HTERT RPE-1 (cell line): ENCODE data around the gene HOXB6.

Source experiments
- in situ Hi-C: fragments of 300-500 bp; cut with MboI; formaldehyde crosslinking; loops from 4 replicates; pipeline ENCODE4 v1.14.3; 2020; ENCODE audit warnings: low sequenced_read_pairs

The HOXB6 gene

DNA sequence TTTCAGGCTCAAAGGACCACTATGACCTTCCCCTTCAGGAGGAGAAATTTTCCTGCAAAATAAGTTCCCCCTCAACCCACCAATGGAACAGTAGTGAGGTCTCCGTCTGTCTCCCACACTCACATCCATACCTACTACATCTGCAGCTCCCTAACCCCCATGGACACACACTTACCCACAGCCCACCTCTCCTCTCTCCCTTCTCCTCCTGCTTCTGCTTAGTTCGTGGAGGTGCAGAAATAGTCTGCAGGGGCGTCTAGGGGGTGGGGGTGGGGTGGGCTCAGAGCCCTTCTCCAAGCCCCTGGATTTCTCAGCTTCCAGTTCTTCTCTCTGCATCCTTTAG lies 35.6 kb downstream of the HOXB6 start:
- in situ Hi-C loops = no loop called here

DNA sequence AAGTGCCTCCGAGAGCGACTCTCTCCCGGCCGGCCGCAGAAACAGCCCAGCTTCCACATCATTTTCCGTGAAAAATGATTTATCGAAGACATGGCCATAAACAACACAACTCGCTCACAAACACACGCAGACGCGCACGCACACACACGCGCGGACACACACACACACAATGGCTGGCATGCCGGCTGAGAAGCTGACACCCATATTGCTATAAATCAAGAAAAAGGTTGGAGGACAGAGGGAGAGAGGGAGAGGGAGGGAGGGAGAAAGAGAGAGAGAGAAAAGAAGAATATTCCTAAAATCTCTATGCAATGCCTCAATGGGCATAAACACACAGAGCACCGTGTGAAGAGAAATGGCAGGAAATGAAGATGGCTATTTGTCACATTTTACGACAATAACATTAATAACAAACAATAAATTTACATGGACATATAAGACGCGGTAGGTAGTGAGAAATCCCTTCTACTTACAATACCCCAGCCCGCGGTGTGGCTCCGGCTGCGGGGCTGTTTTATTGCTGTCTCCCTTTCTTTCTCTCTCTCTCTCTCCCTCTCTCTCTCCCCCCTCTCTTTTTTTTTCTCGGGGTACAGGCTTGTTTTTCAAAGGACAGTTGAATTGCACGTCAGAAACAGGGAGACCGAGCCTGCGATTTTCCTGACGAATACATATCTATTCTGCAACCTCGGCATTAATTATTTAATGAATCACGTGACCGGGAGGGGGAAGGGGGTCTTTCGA lies 36.1 kb downstream of the HOXB6 start:
- in situ Hi-C loops = no loop called here

DNA sequence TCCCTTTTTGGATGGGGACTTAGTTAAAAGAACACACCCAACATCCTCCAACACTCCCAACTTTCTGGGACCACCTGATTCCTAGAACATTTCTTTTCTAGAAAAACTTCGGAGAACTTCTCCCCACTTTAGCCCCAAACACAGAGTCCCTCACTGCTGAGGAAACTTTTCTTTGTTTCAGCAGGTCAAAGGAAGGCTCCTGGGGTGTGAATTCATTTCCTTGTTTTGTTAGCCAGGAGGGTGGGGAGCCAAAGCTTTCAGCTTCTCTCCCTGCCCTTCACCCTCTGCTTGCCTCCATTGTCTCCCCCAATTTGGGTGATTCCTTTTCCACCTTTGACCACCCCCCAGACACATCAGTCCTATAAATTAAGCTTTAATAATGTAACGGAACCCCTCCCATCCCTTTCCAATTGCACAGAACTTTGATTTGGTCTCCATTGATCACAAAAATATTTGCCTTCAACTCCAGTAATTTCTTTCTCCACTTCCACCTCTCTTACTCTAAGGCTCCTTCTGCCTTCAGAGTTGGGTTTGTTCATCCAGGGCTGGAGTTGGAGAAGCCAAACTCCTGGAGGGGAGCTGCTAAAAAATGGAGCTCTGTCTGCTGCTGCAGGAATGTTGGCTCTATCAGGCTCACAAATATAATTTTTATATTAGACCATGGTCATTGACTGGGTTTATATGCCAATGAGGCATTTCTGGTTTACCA lies 37.0 kb downstream of the HOXB6 start:
- in situ Hi-C loops = no loop called here

DNA sequence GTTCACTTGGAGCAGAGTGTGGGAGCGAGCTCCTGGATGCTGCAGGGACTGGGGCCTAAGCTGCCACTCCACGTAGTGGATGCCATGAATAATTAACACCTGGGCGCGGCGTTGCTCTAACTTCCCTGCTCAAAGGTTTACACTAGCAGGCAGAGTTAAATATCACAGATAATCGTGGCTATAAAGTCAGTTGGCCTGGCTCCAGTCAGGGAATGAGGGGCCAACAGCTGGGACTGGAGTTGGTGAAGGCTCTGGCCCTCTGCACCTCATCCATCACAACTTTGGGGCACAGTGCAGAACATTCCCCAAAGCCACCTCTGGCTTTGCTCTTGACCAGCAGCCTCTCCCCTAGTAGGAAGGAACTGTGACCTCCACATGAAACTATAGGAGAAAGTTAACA lies 37.6 kb downstream of the HOXB6 start:
- in situ Hi-C loops = no loop called here

DNA sequence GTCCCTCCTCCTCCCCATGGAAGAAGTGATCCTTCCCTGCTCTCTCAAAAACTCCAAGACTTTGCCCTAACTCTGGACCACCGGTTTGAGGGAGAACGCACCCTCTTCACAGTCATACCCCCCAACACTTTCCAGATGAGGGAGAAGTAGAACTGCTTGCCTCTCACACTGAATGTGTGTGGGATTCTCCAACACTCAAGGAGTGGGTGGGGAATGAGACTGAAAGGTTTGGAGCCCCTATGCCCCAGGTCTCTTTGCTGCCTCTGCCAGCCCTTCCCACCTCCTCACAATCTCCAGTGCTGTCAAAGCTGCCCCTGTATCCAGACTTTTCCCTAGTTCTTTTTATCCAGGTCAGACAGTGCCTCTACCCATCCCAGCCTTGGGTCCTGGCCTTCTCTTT lies 38.1 kb downstream of the HOXB6 start:
- in situ Hi-C loops = no loop called here

DNA sequence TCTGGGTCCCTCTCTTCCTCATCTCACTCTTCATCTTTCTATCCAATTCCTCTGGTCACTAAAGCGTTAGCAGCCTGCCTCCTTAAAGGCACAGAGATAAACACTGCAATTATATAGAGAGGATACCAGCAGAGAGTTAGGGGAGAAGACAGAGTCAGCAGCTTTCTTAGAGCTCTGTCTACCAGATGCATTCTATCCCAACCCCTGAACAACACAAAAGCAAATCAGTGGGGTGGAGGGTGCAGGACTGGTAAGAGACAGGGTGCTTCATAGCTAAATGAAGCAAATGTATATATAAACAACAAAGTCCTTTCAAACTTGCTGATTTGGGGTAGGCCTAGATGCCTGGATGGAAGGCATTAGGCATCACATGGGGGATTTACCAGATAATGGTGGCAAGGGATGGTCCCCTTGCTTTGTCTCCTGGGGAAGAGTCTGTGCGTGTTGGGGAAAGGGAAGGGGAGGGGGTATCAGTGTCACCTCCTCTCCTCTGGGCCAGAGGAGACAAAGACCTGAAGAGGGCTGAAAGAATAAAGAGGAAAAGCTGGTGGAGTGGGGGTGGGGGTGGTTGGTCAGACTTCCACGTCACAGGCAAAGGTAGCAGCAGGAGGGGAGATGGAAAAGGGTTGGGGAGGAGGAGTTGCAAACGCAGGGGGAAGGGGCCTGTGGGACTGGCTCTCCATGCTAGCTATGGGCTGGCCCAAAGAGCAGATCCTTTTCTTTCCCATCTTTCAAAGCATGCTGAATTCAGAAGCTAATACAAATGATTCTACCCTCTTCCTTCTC lies 38.7 kb downstream of the HOXB6 start:
- in situ Hi-C loops = no loop called here

DNA sequence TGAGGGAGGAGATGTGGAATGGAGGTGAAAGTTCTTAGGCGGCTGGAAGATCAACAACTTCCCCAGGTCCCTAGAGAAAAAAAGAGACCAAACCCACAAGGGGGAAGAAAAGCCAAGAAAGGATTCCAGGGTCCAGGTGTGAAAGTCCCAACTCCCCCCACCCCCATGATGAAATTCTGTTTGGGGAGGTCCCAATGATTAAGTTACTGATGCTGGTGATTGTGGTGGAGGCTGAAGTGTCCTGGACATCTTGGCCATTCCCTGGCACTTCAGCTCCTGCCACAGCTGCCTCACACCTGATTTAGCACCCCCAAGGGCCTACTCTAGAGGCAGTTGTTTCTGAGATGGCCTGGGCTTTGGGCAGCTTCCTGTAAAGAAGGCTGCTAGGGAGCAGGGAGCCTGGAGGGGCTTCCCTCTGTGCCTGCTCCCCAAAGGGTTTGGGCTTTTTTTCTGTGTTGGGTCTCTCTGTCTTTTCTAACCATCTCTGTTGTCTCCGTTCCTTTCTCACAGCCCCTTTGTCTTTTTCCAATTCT lies 39.7 kb downstream of the HOXB6 start:
- in situ Hi-C loops = no loop called here

DNA sequence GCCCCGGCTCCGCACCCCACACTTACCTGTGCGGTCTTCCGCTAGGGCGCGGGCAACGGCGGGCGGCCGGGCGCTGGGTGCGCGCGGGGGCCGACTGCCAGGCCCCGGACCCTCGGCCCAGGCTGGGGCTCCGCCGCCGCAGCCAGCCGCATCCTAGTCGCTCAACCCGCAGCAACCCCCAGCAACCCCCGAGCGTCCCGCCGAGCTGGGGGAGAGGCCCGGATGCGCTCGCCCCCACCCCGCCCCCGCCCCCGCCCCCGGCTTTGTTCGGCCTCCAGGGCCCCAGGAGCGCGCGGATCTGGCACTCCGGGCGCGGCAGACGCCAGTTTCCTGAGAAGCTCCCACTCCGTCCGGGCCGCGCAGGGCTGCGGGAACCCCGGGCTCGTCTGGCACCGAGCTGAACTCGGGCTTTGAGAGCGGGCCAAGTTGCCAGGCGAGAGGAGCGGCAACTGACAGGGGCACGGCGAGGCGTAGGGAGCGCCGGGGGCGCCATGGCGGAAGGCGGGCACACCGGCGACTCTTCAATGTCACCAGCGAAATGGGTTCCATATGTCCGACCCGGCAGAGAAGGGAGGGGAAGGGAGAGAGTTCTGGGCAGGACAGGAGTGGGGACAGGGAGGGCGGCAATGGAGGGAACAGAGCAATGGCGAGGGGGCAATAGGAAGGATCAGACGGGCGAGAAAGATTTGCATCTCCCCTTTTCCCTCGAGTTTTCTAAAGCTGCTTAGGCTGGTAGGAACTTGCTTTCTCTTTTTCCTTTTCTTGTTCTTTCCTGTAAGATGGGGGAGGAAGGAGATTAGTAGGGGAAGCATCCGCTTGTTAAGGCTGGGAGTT lies 40.4 kb downstream of the HOXB6 start:
- in situ Hi-C loops = no loop called here

DNA sequence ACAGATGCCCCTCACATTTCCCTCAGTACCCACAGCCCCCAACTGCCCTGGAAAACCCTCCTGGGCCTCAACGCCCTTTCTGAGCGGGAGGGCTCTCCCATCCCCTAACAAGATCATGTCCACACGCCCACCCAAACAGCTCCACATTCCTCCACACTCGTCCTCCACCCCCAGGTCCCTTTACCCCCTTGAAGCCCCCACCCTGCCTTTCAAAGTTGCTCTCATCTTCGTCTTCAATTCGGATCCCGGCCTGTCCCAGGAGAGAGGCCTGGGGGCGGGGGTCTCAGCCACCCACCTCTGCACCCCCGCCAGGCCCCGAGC lies 41.0 kb downstream of the HOXB6 start:
- in situ Hi-C loops = no loop called here

DNA sequence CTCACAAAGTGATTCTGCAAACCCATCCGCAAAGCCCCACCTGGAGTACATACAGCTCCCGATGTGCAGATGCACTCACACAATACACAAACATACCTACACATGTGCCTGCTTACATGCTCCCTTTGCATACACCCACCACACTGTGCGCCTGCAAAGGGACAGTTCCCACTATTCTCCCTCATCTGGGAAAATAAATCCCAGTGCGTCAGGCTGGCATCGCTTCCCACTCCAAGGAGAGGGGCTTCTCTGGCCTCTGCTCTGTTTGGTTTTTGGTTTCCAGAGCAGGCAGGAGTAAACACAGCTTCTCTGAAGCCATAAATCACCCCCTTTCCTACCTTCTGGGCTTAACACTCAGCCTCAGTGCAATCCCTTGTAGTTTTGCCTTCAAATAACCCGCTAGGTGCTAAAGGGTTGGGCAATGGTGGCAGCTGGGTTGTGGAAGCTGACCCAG lies 41.4 kb downstream of the HOXB6 start:
- in situ Hi-C loops = no loop called here

DNA sequence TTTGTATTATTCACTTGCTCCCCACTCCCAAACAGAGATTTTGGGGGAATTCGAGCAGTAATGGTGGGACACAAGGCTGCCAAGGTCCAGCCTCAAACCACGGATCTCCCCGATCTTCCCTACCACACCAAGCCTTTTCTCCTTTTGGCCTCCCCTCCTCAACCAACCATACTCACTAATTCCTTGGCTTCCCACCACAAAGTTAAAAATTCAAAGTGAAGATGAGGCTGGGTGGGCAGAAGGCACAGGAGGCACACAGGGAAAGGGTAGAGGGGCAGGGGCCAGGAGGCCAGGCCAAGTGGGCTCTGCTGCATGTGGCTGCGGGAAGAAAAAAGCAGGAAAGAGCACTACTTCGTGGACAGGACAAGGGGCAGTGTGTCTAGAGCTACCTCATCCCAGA lies 41.9 kb downstream of the HOXB6 start:
- in situ Hi-C loops = no loop called here

DNA sequence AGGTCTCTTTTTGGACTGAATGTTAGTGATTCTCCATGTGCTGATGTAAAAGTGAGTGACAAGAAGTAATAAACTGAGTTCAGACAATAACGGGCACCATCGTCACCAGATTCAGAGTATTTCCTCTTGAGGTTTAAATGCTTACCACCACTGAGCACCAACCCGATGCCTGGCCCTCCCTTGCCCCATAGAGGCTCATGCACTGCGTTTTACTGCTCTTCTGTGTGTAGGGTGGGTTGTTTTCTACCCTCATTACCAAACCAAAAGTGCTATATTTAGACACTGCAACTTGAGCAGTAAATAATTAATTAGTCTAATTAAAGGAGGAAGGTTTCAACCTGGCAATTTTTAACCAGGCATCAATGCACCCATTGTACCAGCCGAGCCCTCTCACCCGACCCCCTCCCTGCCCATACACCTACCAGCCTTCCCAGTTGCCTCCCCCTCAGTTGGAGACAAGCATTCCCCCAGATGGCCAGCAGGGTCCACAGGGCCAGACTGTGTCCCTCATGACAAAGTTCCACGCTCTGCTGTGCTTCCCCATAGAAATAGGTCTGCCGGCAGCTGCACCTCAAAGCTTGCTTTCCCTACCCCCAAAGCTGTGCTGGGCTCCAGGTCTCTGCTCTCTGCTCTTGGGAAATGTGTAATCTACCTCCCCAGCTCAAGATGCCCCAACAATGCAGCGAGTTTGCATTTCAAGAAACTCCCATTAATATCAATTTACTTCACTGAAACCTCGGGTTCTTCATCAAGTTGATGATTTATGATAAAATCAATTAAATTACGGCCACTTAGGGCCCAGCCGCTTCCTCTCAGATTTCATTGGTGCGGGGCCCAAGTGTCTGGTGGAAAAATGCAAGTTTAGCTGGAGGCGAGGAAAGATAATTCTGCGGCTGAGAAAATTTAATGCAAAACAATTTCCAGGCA lies 42.6 kb downstream of the HOXB6 start:
- in situ Hi-C loops = no loop called here

DNA sequence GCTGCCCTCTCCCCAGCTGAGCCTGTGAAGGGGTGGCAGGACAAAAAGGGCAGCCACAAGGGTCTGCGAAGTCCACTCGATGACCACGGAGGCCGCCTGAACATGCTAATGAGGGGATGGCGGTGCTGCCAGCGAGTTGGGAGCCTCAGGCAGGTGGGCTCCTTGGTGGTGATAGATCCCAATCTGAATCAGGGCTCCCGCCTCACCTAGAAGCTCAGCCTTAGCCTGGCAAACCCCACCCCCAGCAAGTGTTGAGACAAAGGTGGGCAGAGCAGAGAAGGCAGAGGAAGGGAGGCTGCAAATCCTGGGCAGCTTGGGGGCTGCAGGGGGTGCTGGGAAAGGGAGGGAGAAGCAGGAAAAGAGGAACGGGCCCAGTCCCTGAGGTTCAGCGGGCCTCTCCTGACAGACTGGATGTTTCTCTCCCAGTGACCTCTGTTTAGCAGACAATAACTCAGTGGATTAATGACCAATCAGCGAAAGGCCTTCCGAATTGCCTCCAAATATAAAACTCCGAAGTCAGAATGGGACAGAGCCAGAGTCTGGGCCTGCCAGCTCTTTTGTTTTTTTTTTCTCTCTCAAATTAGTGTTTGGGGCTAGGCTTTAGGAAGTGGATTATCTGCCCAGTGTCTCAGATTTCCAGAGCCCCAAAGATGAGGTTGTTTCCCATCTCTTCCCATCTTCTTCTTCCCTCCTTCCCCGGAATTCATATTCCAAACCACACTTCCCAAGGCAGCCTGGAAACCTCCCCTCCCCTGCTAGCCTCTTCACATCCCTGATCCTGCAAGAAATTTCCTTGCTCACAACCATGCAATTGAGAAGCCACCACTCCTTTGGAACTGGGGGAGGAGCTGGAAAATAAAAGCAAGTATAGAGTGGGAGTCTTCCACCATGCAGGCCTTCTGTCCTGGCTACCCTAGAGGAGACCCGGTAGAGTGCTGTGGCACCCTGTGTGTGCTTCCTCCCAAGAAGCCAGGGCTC lies 44.7 kb downstream of the HOXB6 start:
- in situ Hi-C loops = no loop called here

DNA sequence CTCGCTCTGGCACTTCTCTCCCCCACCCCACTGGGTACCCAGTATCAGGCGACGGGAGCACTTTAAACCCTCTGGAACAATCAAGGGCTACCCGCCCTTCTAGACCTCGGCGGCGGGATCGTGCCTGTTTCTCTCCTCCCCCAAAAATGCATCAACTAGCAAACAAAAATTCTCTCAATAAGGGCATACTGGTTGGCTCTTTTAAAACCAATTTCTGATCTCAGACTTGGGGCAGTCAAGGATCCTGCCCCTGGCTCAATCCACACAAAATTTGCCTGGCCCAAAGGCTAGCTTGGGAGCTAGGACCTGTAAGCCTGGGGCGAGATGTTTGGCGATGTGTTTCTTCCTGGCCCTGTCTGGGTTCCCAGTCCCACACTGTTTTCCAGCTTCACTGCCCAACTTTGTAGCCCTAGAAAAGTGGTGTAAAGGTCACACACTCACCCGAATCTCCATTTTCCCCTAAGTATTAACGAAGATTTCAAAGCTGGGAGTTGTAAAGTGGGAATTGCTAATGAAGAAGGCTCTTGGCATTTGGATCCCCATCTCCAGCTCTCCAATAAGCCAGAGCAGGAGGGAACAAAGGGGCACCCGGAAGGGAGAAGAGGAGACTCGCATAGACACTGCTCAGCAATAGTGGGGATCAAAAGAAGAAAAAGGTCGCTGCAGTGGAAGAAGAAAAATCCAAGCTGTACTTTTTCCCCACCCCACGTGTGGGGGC lies 45.5 kb downstream of the HOXB6 start:
- in situ Hi-C loops = no loop called here

DNA sequence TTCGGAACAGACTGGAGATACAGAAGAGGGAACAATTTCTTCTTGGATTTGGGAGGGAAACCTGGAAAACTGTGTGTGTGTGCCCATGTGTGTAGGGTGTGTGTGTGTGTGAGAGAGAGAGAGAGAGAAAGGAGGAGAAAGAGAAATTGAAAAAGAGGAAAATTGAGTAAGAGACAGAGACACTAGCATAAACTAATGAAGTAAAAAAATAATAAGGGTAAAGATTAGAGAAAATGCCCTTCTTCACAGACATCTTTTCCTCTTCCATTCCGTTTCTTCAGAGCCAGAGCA lies 46.0 kb downstream of the HOXB6 start:
- in situ Hi-C loops = no loop called here

DNA sequence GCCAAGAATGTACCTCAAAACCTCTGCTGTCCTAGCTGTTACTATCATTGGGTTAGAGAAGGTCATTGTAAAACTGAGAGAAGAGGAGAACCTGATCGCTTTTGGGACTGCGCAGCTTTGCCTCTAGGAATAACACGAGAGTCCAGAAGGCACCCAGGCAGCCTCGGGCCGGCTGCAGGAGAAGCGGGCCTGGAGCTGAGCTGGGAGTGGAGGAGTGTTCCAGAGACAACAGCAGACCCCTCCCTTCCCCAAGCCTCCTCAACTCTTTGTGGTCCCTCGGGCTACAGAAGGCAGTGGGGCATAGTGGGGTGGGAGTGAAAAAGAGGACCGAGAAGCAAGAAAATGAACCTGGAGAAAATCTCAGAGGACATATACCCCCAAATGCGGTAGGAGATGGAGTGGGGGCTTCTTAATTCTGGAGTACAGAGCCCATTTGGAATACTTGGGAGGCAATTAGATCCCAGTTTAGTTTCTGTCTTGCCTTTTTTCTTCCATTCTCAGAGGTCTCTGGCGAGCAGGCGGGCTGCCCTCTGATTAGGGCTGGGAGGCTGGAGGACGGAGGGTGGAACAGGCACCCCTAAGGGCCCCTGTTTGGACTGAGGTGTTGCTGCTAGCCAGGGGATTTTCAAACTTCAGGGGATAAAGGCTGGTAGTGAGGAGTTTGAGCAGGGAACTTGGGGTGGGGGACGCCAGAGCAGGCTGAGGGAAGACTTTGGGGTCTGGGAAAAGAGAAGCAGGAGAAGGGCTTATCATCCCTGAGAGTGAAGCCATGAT lies 46.5 kb downstream of the HOXB6 start:
- in situ Hi-C loops = no loop called here

DNA sequence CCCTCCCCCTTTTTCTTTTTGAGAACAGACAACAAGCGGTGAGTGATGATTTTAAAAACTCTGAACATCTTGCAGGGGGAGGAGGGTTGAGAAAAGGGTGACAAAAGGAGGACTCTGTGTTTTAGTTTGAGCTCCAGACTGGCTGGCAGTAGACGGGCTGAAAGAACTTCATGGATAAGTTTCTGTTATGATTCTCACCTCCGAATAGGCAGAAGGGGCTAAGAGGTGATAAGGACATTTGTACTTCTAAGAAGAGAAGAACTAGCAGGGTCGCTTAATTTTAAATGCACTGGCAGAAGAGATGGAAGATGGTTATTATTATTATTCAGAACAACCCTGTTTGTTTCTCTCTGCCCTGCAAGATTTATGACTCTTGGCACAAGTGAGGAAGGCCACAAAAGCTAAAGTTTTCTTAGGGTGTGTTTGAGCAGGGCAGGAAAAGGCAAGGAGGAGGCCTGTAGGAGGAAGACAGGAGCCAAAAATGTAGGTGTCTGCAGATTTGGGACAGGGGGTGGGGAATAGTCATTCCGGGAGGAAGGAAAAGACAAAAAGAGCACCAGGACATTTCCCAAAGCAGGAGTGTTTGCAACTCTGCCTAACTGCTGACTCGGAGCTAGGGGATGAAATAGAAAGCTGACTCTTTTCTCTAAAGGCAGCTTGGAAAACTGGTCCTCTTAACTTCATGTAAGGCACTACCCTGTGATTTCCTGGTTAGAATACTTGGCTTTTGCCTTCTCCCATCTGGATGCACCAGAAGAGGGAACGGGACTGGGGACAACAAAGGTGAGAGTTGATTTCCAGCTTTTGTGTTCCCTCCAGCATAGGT lies 48.0 kb downstream of the HOXB6 start:
- in situ Hi-C loops = no loop called here
